Tibial nerve (tissue), 4 donors: Measurements from ENCODE around the gene ARID5B. TPM values are rescaled to one million over a fixed set of nuclear protein-coding genes. Genes with fewer than 3 reads are reported as not detected.

Experiments
- DNase-seq, 2 donors: peaks; one replicate each; pipeline ENCODE4 v3.0.0-alpha.2; 2019; ENCODE audit warnings: low spot score in 2 of 2
- H3K27ac ChIP-seq, 4 donors: fragments of 200-600 bp; sonication (generic) in 3 of 4; one replicate each; pipeline ENCODE4 v1.5.1; 2017 to 2019; ENCODE audit warnings: mild to moderate bottlenecking in 1 of 4
- H3K27me3 ChIP-seq, 2 donors: fragments of 200-600 bp; sonication (generic) in 1 of 2; one replicate each; pipeline versions ENCODE4 v1.5.1 to v1.6.0; 2017 to 2019
- H3K36me3 ChIP-seq, 3 donors: fragments of 200-600 bp; sonication (generic); one replicate each; pipeline ENCODE4 v1.5.1; 2018 to 2019
- H3K4me1 ChIP-seq, 4 donors: fragments of 200-600 bp; sonication (generic) in 3 of 4; one replicate each; pipeline ENCODE4 v1.5.1; 2017 to 2019
- H3K4me3 ChIP-seq, 4 donors: fragments of 200-600 bp; sonication (generic) in 3 of 4; one replicate each; pipeline ENCODE4 v1.5.1; 2017 to 2019; ENCODE audit warnings: mild to moderate bottlenecking in 1 of 4, moderate library complexity in 1 of 4
- H3K9me3 ChIP-seq, 4 donors: fragments of 200-600 bp; sonication (generic) in 3 of 4; one replicate each; pipeline ENCODE4 v1.5.1; 2017 to 2019
- EP300 ChIP-seq, 2 donors: sonication (generic); formaldehyde crosslinking; IDR thresholded peaks; one replicate each; pipeline ENCODE4 v1.6.1; 2017; ENCODE audit warnings: antibody characterized with exemption in 2 of 2, mild to moderate bottlenecking in 1 of 2
- POLR2A ChIP-seq, 2 donors: fragments of 450-650 bp; IDR thresholded peaks; one replicate each; pipeline ENCODE4 v1.6.1; 2017; ENCODE audit warnings: antibody characterized with exemption in 2 of 2, mild to moderate bottlenecking in 2 of 2, moderate library complexity in 2 of 2
- WGBS, 2 donors: methylation state at CpG; one replicate each; pipeline ENCODE4 v1.1.5; 2018; 5-methylcytosine and 5-hydroxymethylcytosine counted together
- total RNA-seq, 4 donors: library from RNA; depleted of rRNA; stranded (reverse); fragments of >200 nt; gene quantifications; one replicate each; pipeline ENCODE4 v1.1.0, GENCODE V29; 2016
- TF ChIP-seq, protein P1 (sequence below), 5 experiments: fragments of 200-600 bp in 3 of 5; fragments of 450-650 bp in 2 of 5; sonication (generic) in 3 of 5; IDR thresholded peaks; one replicate each; pipeline ENCODE4 v1.5.1; 2016 to 2019; ENCODE audit warnings: antibody characterized with exemption in 5 of 5, mild to moderate bottlenecking in 3 of 5, moderate library complexity in 2 of 5

The ARID5B gene
- total RNA-seq, 4 donors from 2014 or later, result 47.4 to 82.2 (median 62.6) TPM

DNA sequence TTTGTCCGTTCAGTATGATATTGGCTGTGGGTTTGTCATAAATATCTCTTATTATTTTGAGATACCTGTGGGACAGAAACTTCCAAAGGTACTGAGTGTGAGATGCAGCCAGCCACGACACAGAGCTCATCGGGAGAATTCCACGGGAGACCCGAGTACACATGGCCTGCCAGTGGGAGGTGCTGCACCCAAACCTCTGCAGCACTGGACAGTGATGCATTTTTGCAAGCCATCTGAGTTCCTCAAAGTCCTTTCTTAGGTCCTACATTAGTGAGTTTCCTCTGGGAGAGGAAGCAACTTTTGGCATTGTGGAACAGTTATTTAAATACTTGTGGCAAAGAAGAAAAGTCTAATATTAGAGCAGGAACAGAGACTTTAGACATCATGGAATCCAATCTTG lies 77.5 kb downstream of the ARID5B start:
- TF ChIP-seq POLR2A (IDR thresholded peaks at IDR 0.05) (no peak), EP300 (IDR thresholded peaks at IDR 0.05) (peak in 1 of 2 donors; percentile 51)
- TF ChIP-seq, protein P1, sequence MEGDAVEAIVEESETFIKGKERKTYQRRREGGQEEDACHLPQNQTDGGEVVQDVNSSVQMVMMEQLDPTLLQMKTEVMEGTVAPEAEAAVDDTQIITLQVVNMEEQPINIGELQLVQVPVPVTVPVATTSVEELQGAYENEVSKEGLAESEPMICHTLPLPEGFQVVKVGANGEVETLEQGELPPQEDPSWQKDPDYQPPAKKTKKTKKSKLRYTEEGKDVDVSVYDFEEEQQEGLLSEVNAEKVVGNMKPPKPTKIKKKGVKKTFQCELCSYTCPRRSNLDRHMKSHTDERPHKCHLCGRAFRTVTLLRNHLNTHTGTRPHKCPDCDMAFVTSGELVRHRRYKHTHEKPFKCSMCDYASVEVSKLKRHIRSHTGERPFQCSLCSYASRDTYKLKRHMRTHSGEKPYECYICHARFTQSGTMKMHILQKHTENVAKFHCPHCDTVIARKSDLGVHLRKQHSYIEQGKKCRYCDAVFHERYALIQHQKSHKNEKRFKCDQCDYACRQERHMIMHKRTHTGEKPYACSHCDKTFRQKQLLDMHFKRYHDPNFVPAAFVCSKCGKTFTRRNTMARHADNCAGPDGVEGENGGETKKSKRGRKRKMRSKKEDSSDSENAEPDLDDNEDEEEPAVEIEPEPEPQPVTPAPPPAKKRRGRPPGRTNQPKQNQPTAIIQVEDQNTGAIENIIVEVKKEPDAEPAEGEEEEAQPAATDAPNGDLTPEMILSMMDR (IDR thresholded peaks at IDR 0.05), result no peak
- H3K4me1 ChIP-seq, result peaks cover 0 to 32% (median 13%) of the 10 kb centered on the region in 4 donors
- H3K27me3 ChIP-seq, result no peaks in the 10 kb centered on the region
- H3K4me3 ChIP-seq, result no peak overlapping the region
- no peak for DNase-seq
- 78 to 85% methylated on average over 5 of the region's 5 CpGs for WGBS, 2 donors
- no peaks in the 10 kb centered on the region for H3K36me3 ChIP-seq
- H3K27ac ChIP-seq, result no peak overlapping the region
- no peaks in the 10 kb centered on the region for H3K9me3 ChIP-seq

DNA sequence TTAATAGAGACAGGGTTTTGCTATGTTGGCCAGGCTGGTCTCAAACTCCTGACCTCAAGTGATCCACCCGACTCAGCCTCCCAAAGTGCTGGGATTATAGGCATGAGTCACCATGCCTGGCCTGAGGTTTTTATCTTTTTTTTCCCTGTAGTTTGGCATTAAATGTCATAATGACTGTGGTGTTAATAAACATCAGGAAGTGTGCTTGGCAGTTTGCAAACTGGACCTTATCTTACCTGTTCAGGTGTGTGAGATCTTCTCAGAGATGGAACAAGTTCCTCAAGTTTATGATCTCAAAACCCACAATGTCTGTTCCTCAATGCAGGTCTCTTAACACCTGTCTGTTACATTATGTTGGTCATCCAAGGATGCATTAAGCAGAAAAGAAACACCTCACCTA lies 80.0 kb downstream of the ARID5B start:
- 63 to 77% methylated on average over 1 of the region's 1 CpG for WGBS, 2 donors
- Histone ChIP-seq H3K27ac (no peak overlapping the region), H3K9me3 (no peaks in the 10 kb centered on the region), H3K27me3 (no peaks in the 10 kb centered on the region), H3K36me3 (no peaks in the 10 kb centered on the region), H3K4me3 (no peak overlapping the region), H3K4me1 (peaks cover 0 to 9% (median 1%) of the 10 kb centered on the region in 4 donors)
- TF ChIP-seq, protein P1 (IDR thresholded peaks at IDR 0.05), result no peak
- TF ChIP-seq EP300 (IDR thresholded peaks at IDR 0.05), result no peak
- no peak for TF ChIP-seq POLR2A (IDR thresholded peaks at IDR 0.05)
- no peak for DNase-seq

DNA sequence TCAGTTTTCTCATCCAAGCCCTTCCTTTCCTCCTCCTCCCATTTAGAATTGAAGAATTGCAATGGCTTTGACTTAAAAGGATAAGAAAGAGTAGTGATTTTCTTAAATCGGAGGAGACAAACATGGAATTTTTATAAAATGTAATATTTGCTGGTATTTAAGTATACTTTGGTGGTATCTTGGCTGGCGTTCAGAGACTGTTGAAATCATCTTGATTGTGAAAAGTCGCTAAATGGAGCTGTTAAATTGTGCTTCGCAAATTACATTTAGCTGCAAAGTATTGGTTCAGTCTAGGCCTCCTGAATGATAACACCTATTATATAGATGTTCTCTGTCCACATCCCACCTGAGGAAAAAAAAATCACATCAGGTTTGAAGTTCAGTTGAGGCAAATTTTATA lies 81.8 kb downstream of the ARID5B start:
- peaks cover 0 to 21% (median 6%) of the 10 kb centered on the region in 4 donors for H3K4me1 ChIP-seq
- H3K27ac ChIP-seq, result no peak overlapping the region
- no peaks in the 10 kb centered on the region for H3K36me3 ChIP-seq

DNA sequence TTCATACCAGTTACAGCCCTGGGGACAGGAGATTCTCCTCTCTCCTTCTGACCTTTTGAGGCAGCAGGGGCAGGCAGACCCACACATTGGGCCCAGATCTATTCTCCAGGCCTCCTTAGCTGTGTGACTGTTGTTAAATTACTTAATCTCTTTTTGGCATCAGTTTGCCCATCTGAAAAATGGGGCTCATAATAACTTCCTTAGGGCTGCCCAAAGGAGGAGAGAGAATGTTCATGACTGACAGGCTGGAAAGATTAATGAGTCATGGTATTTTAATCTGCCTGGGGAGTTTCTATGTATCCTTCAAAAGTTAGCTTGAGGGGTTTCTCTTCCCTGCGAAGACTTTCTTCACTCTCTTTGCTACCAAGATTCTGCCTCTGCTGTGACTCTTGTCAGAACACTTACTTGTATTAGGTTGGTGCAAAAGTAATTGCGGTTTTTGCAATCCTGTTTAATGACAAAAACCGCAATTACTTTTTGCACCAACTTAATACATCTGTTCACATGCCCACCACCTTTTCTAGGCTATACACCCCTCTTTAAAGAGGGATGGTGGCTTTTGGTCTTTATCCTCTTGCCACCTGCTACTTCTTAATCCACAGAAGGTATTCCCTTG lies 83.4 kb downstream of the ARID5B start:
- TF ChIP-seq EP300 (IDR thresholded peaks at IDR 0.05), result no peak
- no peak for TF ChIP-seq POLR2A (IDR thresholded peaks at IDR 0.05)
- TF ChIP-seq, protein P1 (IDR thresholded peaks at IDR 0.05), result no peak
- no peaks in the 10 kb centered on the region for H3K27me3 ChIP-seq
- no peak for DNase-seq
- 93 to 94% methylated on average over 3 of the region's 3 CpGs for WGBS, 2 donors
- H3K27ac ChIP-seq, result no peak overlapping the region
- H3K9me3 ChIP-seq, result no peaks in the 10 kb centered on the region
- no peaks in the 10 kb centered on the region for H3K36me3 ChIP-seq
- no peak overlapping the region for H3K4me3 ChIP-seq
- H3K4me1 ChIP-seq, result peaks cover 0 to 16% (median 5%) of the 10 kb centered on the region in 4 donors

More for the DNA sequence above, 81.8 kb downstream of the ARID5B start:
- no peak for DNase-seq
- WGBS, 2 donors, result 95 to 96% methylated on average over 4 of the region's 4 CpGs
- Histone ChIP-seq H3K27me3 (no peaks in the 10 kb centered on the region), H3K9me3 (no peaks in the 10 kb centered on the region), H3K4me3 (no peak overlapping the region)
- TF ChIP-seq EP300 (IDR thresholded peaks at IDR 0.05) (no peak), POLR2A (IDR thresholded peaks at IDR 0.05) (no peak)
- TF ChIP-seq, protein P1 (IDR thresholded peaks at IDR 0.05), result no peak

DNA sequence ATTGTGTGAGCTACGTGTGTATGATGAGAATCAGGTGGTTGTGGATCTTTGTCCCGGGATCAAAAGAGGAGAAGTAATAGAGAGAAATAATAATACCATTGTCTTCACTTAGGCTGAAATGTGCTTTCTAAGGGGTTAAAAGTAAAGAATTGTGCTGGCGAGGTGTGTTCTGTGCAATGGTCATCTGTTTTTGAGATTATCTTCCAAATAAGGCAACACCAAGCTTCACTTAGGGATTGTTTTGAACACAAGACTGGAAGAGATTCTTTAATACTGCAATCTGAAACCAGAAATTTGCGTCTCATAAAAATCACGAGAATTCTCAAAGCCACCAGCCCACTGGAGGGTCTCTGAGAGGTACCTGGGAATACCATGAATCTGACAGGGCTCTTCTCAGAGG lies 84.2 kb downstream of the ARID5B start:
- no peak overlapping the region for H3K27ac ChIP-seq
- WGBS, 2 donors, result 82 to 83% methylated on average over 5 of the region's 5 CpGs
- H3K4me3 ChIP-seq, result no peak overlapping the region
- H3K9me3 ChIP-seq, result no peaks in the 10 kb centered on the region
- no peak for DNase-seq
- no peaks in the 10 kb centered on the region for H3K36me3 ChIP-seq
- H3K4me1 ChIP-seq, result peaks cover 0 to 16% (median 5%) of the 10 kb centered on the region in 4 donors
- TF ChIP-seq, protein P1 (IDR thresholded peaks at IDR 0.05), result no peak
- TF ChIP-seq POLR2A (IDR thresholded peaks at IDR 0.05), result no peak
- TF ChIP-seq EP300 (IDR thresholded peaks at IDR 0.05), result no peak
- H3K27me3 ChIP-seq, result no peaks in the 10 kb centered on the region
